Measurements from ENCODE around the gene ABHD17C.

DNA sequence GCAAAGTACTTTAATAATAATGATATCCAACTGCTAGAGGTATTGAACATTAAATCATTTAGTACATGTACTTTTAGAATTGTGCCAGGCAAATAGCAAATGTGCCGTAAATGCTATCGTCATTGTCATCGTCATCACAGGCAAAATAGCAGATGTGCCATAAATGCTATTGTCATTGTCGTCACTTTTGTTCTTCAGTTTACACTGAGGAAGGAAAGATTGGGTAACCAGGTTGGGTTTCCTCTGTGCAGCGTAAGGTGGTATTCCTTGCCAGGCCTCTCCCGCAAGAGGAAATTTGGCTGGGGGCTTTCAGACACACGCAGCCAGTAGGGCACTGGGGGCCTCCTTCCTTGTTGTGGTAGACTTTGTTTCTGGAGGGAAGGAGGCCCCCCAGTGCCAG, 26.4 kb downstream of the ABHD17C start:
- TF ChIP-seq POLR2A (IDR thresholded peaks at IDR 0.05) (no peak), EP300 (IDR thresholded peaks at IDR 0.05; ENCODE audit: low read depth) (no peak), POLR2AphosphoS5 (IDR thresholded peaks at IDR 0.05) (no peak)
- TF ChIP-seq, protein P1, sequence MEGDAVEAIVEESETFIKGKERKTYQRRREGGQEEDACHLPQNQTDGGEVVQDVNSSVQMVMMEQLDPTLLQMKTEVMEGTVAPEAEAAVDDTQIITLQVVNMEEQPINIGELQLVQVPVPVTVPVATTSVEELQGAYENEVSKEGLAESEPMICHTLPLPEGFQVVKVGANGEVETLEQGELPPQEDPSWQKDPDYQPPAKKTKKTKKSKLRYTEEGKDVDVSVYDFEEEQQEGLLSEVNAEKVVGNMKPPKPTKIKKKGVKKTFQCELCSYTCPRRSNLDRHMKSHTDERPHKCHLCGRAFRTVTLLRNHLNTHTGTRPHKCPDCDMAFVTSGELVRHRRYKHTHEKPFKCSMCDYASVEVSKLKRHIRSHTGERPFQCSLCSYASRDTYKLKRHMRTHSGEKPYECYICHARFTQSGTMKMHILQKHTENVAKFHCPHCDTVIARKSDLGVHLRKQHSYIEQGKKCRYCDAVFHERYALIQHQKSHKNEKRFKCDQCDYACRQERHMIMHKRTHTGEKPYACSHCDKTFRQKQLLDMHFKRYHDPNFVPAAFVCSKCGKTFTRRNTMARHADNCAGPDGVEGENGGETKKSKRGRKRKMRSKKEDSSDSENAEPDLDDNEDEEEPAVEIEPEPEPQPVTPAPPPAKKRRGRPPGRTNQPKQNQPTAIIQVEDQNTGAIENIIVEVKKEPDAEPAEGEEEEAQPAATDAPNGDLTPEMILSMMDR (IDR thresholded peaks at IDR 0.05), result no peak

Data from transverse colon (tissue), 4 donors.